GM21619 (cell line): Measurements from ENCODE around the gene THSD7B.

Experiments
- ATAC-seq: cut with Tn5 transposase; IDR thresholded peaks from one replicate; pipeline ENCODE4 v1.9.1; 2021; ENCODE audit not compliant: unreplicated experiment

The THSD7B gene

GRCh38 chr2:137333386-137334165, 568.2 kb downstream of the THSD7B start:
- no peak for ATAC-seq

- no peak for ATAC-seq
Observed at GRCh38 chr2:137336067-137336466, 570.7 kb downstream of the THSD7B start.

GRCh38 chr2:137339051-137339450, 573.7 kb downstream of the THSD7B start:
- ATAC-seq, result no peak

- ATAC-seq, result no peak
Observed at GRCh38 chr2:137345994-137346393, 580.6 kb downstream of the THSD7B start.

GRCh38 chr2:137348301-137348700, 583.0 kb downstream of the THSD7B start:
- no peak for ATAC-seq

- no peak for ATAC-seq
Observed at GRCh38 chr2:137357634-137358033, 592.3 kb downstream of the THSD7B start.

GRCh38 chr2:137367361-137367760, 602.0 kb downstream of the THSD7B start:
- no peak for ATAC-seq

GRCh38 chr2:137369106-137369505, 603.8 kb downstream of the THSD7B start:
- ATAC-seq, result no peak

GRCh38 chr2:137379186-137379585, 613.8 kb downstream of the THSD7B start:
- no peak for ATAC-seq

GRCh38 chr2:137380610-137381009, 615.3 kb downstream of the THSD7B start:
- ATAC-seq, result no peak

GRCh38 chr2:137381731-137382130, 616.4 kb downstream of the THSD7B start:
- ATAC-seq, result no peak

- no peak for ATAC-seq
Observed at GRCh38 chr2:137383391-137383790, 618.0 kb downstream of the THSD7B start.

- no peak for ATAC-seq
Observed at GRCh38 chr2:137387044-137387443, 621.7 kb downstream of the THSD7B start.

GRCh38 chr2:137405496-137405895, 640.2 kb downstream of the THSD7B start:
- no peak for ATAC-seq

- ATAC-seq, result no peak
Observed at GRCh38 chr2:137411585-137411984, 646.2 kb downstream of the THSD7B start.

- ATAC-seq, result no peak
Observed at GRCh38 chr2:137420744-137421143, 655.4 kb downstream of the THSD7B start.

- no peak for ATAC-seq
Observed at GRCh38 chr2:137435162-137435561, 669.8 kb downstream of the THSD7B start.

- no peak for ATAC-seq
Observed at GRCh38 chr2:137437386-137437785, 672.0 kb downstream of the THSD7B start.

GRCh38 chr2:137444970-137445369, 679.6 kb downstream of the THSD7B start:
- ATAC-seq, result no peak

GRCh38 chr2:137449454-137449853, 684.1 kb downstream of the THSD7B start:
- no peak for ATAC-seq

- no peak for ATAC-seq
Observed at GRCh38 chr2:137454886-137455285, 689.5 kb downstream of the THSD7B start.

- peak; percentile 87 for ATAC-seq
Observed at GRCh38 chr2:137467246-137467862, 702.0 kb downstream of the THSD7B start.

- ATAC-seq, result no peak
Observed at GRCh38 chr2:137493261-137493660, 727.9 kb downstream of the THSD7B start.
